ENCODE measurements around the gene ARL10.

GRCh38 chr5:176414704-176415103 lies 49.4 kb downstream of the ARL10 start:
- TF ChIP-seq TSHZ1 (tag by site-specific recombination; IDR thresholded peaks at IDR 0.05; ENCODE audit: borderline replicate concordance) (no peak), ZNF501 (tag by site-specific recombination; IDR thresholded peaks at IDR 0.05) (no peak), REST (tag by site-specific recombination; IDR thresholded peaks at IDR 0.05) (no peak), CTCF (tag by site-specific recombination; IDR thresholded peaks at IDR 0.05) (no peak), ZBTB49 (tag by site-specific recombination; IDR thresholded peaks at IDR 0.05; ENCODE audit: low read depth) (no peak), ZNF701 (tag by site-specific recombination; IDR thresholded peaks at IDR 0.05) (no peak), ATF2 (tag by site-specific recombination; IDR thresholded peaks at IDR 0.05; ENCODE audit: low read depth) (no peak), ZSCAN5A (tag by site-specific recombination; IDR thresholded peaks at IDR 0.05) (no peak), GFI1B (tag by site-specific recombination; IDR thresholded peaks at IDR 0.05) (no peak), PBX3 (CRISPR knock-in tag; IDR thresholded peaks at IDR 0.05) (no peak)

Measured in HEK293 (cell line).